ENCODE measurements around the gene C1QTNF3.

Gene C1QTNF3

GRCh38 chr5:34007621-34008600 lies 35.1 kb downstream of the C1QTNF3 start, which contains the start of gene AMACR:
AMACR (minus strand) TSS chr5:34008050; CDS start chr5:34008019, 31 bp downstream.
- peaks cover 12 to 23% of the 10 kb centered on the region in 2 donors for H3K4me1 ChIP-seq (ENCODE audit: control insufficient read depth in 1 of 2, insufficient read depth in 2 of 2, low read length in 2 of 2)
- peak within 1 kb of the TSS; percentile 96 for H3K27ac ChIP-seq (ENCODE audit: low read length)
- H3K27me3 ChIP-seq (ENCODE audit: low read depth, low read length): no peaks in the 10 kb centered on the region
- H3K4me3 ChIP-seq (ENCODE audit: low read depth in 1 of 2, low read length in 2 of 2): peak within 1 kb of the TSS; percentile 91 to 97
- no peaks in the 10 kb centered on the region for H3K9me3 ChIP-seq (ENCODE audit: control insufficient read depth in 1 of 2, low read length in 2 of 2)
- peaks cover 9 to 13% of the 10 kb centered on the region in 2 donors for H3K36me3 ChIP-seq (ENCODE audit: control insufficient read depth in 1 of 2, insufficient read depth in 2 of 2, low read length in 2 of 2)

GRCh38 chr5:34007201-34007620 lies 35.8 kb downstream of the C1QTNF3 start:
- H3K27ac ChIP-seq (ENCODE audit: low read length): peak overlapping the region; percentile 92
- no peaks in the 10 kb centered on the region for H3K27me3 ChIP-seq (ENCODE audit: low read depth, low read length)
- H3K4me1 ChIP-seq (ENCODE audit: control insufficient read depth in 1 of 2, insufficient read depth in 2 of 2, low read length in 2 of 2): peaks cover 12 to 23% of the 10 kb centered on the region in 2 donors
- H3K4me3 ChIP-seq (ENCODE audit: low read depth in 1 of 2, low read length in 2 of 2): peak overlapping the region; percentile 91 to 97
- H3K9me3 ChIP-seq (ENCODE audit: control insufficient read depth in 1 of 2, low read length in 2 of 2): no peaks in the 10 kb centered on the region
- peaks cover 12 to 13% of the 10 kb centered on the region in 2 donors for H3K36me3 ChIP-seq (ENCODE audit: control insufficient read depth in 1 of 2, insufficient read depth in 2 of 2, low read length in 2 of 2)

GRCh38 chr5:34005681-34006080 lies 37.3 kb downstream of the C1QTNF3 start:
- Histone ChIP-seq H3K9me3 (ENCODE audit: control insufficient read depth in 1 of 2, low read length in 2 of 2) (no peaks in the 10 kb centered on the region), H3K27ac (ENCODE audit: low read length) (no peak overlapping the region), H3K27me3 (ENCODE audit: low read depth, low read length) (no peaks in the 10 kb centered on the region), H3K4me1 (ENCODE audit: control insufficient read depth in 1 of 2, insufficient read depth in 2 of 2, low read length in 2 of 2) (peaks cover 12 to 32% of the 10 kb centered on the region in 2 donors), H3K4me3 (ENCODE audit: low read depth in 1 of 2, low read length in 2 of 2) (no peak overlapping the region), H3K36me3 (ENCODE audit: control insufficient read depth in 1 of 2, insufficient read depth in 2 of 2, low read length in 2 of 2) (peaks cover 12 to 13% of the 10 kb centered on the region in 2 donors)

GRCh38 chr5:34005211-34005610 lies 37.8 kb downstream of the C1QTNF3 start:
- Histone ChIP-seq H3K9me3 (ENCODE audit: control insufficient read depth in 1 of 2, low read length in 2 of 2) (no peaks in the 10 kb centered on the region), H3K36me3 (ENCODE audit: control insufficient read depth in 1 of 2, insufficient read depth in 2 of 2, low read length in 2 of 2) (peaks cover 12 to 13% of the 10 kb centered on the region in 2 donors), H3K27me3 (ENCODE audit: low read depth, low read length) (no peaks in the 10 kb centered on the region), H3K4me1 (ENCODE audit: control insufficient read depth in 1 of 2, insufficient read depth in 2 of 2, low read length in 2 of 2) (peaks cover 12 to 37% of the 10 kb centered on the region in 2 donors), H3K27ac (ENCODE audit: low read length) (no peak overlapping the region), H3K4me3 (ENCODE audit: low read depth in 1 of 2, low read length in 2 of 2) (no peak overlapping the region)

- H3K4me1 ChIP-seq (ENCODE audit: control insufficient read depth in 1 of 2, insufficient read depth in 2 of 2, low read length in 2 of 2): peaks cover 11 to 37% of the 10 kb centered on the region in 2 donors
- H3K4me3 ChIP-seq (ENCODE audit: low read depth in 1 of 2, low read length in 2 of 2): no peak overlapping the region
- no peaks in the 10 kb centered on the region for H3K9me3 ChIP-seq (ENCODE audit: control insufficient read depth in 1 of 2, low read length in 2 of 2)
- H3K36me3 ChIP-seq (ENCODE audit: control insufficient read depth in 1 of 2, insufficient read depth in 2 of 2, low read length in 2 of 2): peaks cover 12 to 13% of the 10 kb centered on the region in 2 donors
- no peak overlapping the region for H3K27ac ChIP-seq (ENCODE audit: low read length)
- no peaks in the 10 kb centered on the region for H3K27me3 ChIP-seq (ENCODE audit: low read depth, low read length)
Measured at GRCh38 chr5:34003941-34004340, 39.1 kb downstream of the C1QTNF3 start.

GRCh38 chr5:34002629-34003328 lies 40.2 kb downstream of the C1QTNF3 start:
- Histone ChIP-seq H3K27ac (ENCODE audit: low read length) (no peak overlapping the region), H3K9me3 (ENCODE audit: control insufficient read depth in 1 of 2, low read length in 2 of 2) (no peaks in the 10 kb centered on the region), H3K4me1 (ENCODE audit: control insufficient read depth in 1 of 2, insufficient read depth in 2 of 2, low read length in 2 of 2) (peaks cover 6 to 37% of the 10 kb centered on the region in 2 donors), H3K4me3 (ENCODE audit: low read depth in 1 of 2, low read length in 2 of 2) (no peak overlapping the region), H3K36me3 (ENCODE audit: control insufficient read depth in 1 of 2, insufficient read depth in 2 of 2, low read length in 2 of 2) (peaks cover 10 to 19% of the 10 kb centered on the region in 2 donors), H3K27me3 (ENCODE audit: low read depth, low read length) (no peaks in the 10 kb centered on the region)

GRCh38 chr5:34001241-34001841 lies 41.7 kb downstream of the C1QTNF3 start:
- Histone ChIP-seq H3K27ac (ENCODE audit: low read length) (peak overlapping the region; percentile 42), H3K4me3 (ENCODE audit: low read depth in 1 of 2, low read length in 2 of 2) (no peak overlapping the region), H3K36me3 (ENCODE audit: control insufficient read depth in 1 of 2, insufficient read depth in 2 of 2, low read length in 2 of 2) (peaks cover 10 to 19% of the 10 kb centered on the region in 2 donors), H3K27me3 (ENCODE audit: low read depth, low read length) (no peaks in the 10 kb centered on the region), H3K9me3 (ENCODE audit: control insufficient read depth in 1 of 2, low read length in 2 of 2) (no peaks in the 10 kb centered on the region), H3K4me1 (ENCODE audit: control insufficient read depth in 1 of 2, insufficient read depth in 2 of 2, low read length in 2 of 2) (peaks cover 0 to 28% of the 10 kb centered on the region in 2 donors)

GRCh38 chr5:33999978-34000377 lies 43.0 kb downstream of the C1QTNF3 start:
- Histone ChIP-seq H3K27me3 (ENCODE audit: low read depth, low read length) (no peaks in the 10 kb centered on the region), H3K9me3 (ENCODE audit: control insufficient read depth in 1 of 2, low read length in 2 of 2) (no peaks in the 10 kb centered on the region), H3K36me3 (ENCODE audit: control insufficient read depth in 1 of 2, insufficient read depth in 2 of 2, low read length in 2 of 2) (peaks cover 10 to 19% of the 10 kb centered on the region in 2 donors), H3K4me1 (ENCODE audit: control insufficient read depth in 1 of 2, insufficient read depth in 2 of 2, low read length in 2 of 2) (peaks cover 0 to 19% of the 10 kb centered on the region in 2 donors), H3K27ac (ENCODE audit: low read length) (no peak overlapping the region), H3K4me3 (ENCODE audit: low read depth in 1 of 2, low read length in 2 of 2) (no peak overlapping the region)

GRCh38 chr5:33997331-33997983 lies 45.6 kb downstream of the C1QTNF3 start:
- Histone ChIP-seq H3K9me3 (ENCODE audit: control insufficient read depth in 1 of 2, low read length in 2 of 2) (no peaks in the 10 kb centered on the region), H3K27me3 (ENCODE audit: low read depth, low read length) (no peaks in the 10 kb centered on the region), H3K27ac (ENCODE audit: low read length) (no peak overlapping the region), H3K4me1 (ENCODE audit: control insufficient read depth in 1 of 2, insufficient read depth in 2 of 2, low read length in 2 of 2) (peaks cover 0 to 19% of the 10 kb centered on the region in 2 donors), H3K4me3 (ENCODE audit: low read depth in 1 of 2, low read length in 2 of 2) (no peak overlapping the region), H3K36me3 (ENCODE audit: control insufficient read depth in 1 of 2, insufficient read depth in 2 of 2, low read length in 2 of 2) (peaks cover 0 to 9% of the 10 kb centered on the region in 2 donors)

GRCh38 chr5:33995865-33996264 lies 47.1 kb downstream of the C1QTNF3 start:
- H3K4me1 ChIP-seq (ENCODE audit: control insufficient read depth in 1 of 2, insufficient read depth in 2 of 2, low read length in 2 of 2): peaks cover 0 to 11% of the 10 kb centered on the region in 2 donors
- peaks cover 0 to 7% of the 10 kb centered on the region in 2 donors for H3K36me3 ChIP-seq (ENCODE audit: control insufficient read depth in 1 of 2, insufficient read depth in 2 of 2, low read length in 2 of 2)
- no peak overlapping the region for H3K27ac ChIP-seq (ENCODE audit: low read length)

More at GRCh38 chr5:33995865-33996264, 47.1 kb downstream of the C1QTNF3 start:
- H3K27me3 ChIP-seq (ENCODE audit: low read depth, low read length): no peaks in the 10 kb centered on the region
- no peak overlapping the region for H3K4me3 ChIP-seq (ENCODE audit: low read depth in 1 of 2, low read length in 2 of 2)
- H3K9me3 ChIP-seq (ENCODE audit: control insufficient read depth in 1 of 2, low read length in 2 of 2): no peaks in the 10 kb centered on the region

Measured in muscle layer of duodenum (tissue), 2 donors.